ENCODE measurements around the gene FILIP1L.
A peak's percentile ranks its signal among the peaks of the same experiment; 100 is the strongest.

Gene FILIP1L

DNA sequence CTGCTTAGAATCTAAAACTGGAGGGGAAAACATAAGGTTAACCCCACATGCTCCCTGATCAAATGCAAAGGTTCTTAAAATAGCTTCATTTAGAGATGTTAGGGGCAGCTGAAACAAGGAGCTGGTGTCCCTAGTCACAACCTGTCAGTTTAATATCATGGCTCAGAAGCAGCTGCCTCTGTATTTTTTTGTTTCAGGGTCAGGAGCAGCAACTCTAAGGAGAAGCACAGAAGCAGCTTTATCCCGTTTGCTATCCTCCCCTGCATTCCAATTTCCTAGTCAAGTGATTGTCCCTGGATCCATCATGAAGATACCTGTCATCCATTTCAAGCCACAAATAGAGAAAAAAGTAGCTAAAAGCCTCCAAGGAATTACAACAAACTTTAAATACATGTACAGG is 4.1 kb downstream of the FILIP1L start:
- TF ChIP-seq, protein P1, sequence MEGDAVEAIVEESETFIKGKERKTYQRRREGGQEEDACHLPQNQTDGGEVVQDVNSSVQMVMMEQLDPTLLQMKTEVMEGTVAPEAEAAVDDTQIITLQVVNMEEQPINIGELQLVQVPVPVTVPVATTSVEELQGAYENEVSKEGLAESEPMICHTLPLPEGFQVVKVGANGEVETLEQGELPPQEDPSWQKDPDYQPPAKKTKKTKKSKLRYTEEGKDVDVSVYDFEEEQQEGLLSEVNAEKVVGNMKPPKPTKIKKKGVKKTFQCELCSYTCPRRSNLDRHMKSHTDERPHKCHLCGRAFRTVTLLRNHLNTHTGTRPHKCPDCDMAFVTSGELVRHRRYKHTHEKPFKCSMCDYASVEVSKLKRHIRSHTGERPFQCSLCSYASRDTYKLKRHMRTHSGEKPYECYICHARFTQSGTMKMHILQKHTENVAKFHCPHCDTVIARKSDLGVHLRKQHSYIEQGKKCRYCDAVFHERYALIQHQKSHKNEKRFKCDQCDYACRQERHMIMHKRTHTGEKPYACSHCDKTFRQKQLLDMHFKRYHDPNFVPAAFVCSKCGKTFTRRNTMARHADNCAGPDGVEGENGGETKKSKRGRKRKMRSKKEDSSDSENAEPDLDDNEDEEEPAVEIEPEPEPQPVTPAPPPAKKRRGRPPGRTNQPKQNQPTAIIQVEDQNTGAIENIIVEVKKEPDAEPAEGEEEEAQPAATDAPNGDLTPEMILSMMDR (IDR thresholded peaks at IDR 0.05; ENCODE audit: borderline replicate concordance, control extremely low read depth, extremely low read depth, insufficient read depth, missing control alignments), result no peak
- DNase-seq (ENCODE audit: low spot score), result no peak
- in situ Hi-C loops (cut with MboI; ENCODE audit: low sequenced_read_pairs, unreplicated experiment), result no loop called here

DNA sequence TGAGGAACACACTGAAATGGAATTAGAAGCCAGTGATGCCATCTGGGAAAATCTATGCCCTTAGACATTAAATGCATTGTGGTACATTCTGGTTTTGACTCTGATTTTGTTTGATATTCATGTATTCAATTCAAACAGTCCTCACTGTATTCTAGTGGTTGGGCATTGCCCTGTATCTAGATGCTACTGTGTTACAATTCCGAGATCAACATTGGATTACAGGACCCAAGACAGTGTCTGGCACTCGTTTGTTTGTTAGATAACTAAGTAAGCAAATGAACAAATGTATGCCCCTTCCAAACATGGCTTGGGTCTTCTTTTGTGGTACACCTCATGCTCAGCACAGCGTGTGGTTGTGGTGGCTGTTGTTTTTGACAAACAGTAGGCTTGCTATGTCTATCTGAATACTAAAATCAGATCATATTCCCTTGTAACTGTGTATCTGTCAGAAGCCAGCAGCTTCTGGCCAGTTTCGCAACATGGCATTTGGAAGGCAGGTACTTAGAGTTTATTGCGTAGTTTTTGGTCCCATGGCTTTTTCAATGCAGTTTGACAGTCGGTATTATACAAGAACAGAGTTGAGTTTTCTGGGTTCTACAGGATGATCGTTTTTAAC is 5.7 kb downstream of the FILIP1L start:
- in situ Hi-C loops (cut with MboI; ENCODE audit: low sequenced_read_pairs, unreplicated experiment), result no loop called here
- TF ChIP-seq, protein P1 (IDR thresholded peaks at IDR 0.05; ENCODE audit: borderline replicate concordance, control extremely low read depth, extremely low read depth, insufficient read depth, missing control alignments), result no peak
- DNase-seq (ENCODE audit: low spot score), result no peak

DNA sequence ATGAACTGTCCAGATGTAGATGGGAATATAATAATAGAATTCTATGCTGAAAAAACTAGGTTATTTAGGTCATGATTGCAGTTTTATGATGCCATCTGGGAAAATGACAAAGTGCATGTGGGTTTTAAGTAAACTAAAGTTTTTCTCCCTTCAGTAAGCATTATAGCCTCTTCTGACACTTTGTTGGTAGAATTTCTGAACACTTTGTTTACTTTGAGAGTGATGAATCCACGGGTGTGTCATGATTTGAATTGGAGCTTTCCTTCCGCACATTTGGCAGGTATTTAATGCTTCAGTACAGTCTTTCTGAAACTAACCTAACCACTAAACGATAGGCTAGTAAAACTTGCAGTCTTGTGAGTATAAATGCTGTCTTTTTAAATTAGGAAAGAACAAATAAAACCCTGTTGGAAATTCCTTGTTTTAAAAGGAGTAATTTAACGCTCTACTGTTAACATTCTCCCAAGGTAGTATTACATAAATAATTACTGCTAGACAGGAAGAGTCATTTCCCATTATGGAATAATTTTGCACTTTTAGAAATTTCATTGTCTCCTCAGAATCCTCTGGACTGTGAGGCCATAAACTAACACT is 7.0 kb downstream of the FILIP1L start:
- in situ Hi-C loops (cut with MboI; ENCODE audit: low sequenced_read_pairs, unreplicated experiment), result no loop called here
- TF ChIP-seq, protein P1 (IDR thresholded peaks at IDR 0.05; ENCODE audit: borderline replicate concordance, control extremely low read depth, extremely low read depth, insufficient read depth, missing control alignments), result no peak
- no peak for DNase-seq (ENCODE audit: low spot score)

DNA sequence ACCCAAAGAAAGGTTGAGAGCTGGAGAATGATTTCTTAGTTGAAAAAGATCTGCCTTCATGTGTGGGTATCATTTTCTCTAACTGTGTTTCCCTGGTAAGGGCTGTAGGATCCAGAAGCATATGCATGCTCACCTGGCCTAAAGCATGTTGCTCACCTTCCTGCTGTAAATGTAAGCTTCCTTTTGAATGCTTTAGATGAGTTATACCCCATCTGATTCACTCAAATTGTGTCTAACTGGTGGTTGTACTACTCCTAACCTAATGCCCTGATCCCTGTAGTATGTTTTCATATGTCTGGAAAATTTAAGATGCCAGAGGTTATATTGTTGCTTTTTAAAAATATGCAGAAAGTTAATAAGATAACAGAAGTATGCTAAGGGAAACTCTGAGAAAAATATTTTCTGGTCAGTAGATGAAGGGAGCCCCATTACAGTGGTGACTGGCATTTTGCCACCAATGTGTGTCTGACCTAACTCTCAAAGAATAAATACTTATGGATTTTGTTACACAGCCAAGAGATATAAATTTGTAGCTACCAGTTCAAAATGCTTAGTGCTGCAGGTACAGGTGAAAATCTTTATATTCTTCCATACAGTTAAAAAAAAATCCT is 7.7 kb downstream of the FILIP1L start:
- in situ Hi-C loops (cut with MboI; ENCODE audit: low sequenced_read_pairs, unreplicated experiment), result no loop called here
- no peak for DNase-seq (ENCODE audit: low spot score)
- TF ChIP-seq, protein P1 (IDR thresholded peaks at IDR 0.05; ENCODE audit: borderline replicate concordance, control extremely low read depth, extremely low read depth, insufficient read depth, missing control alignments), result no peak

DNA sequence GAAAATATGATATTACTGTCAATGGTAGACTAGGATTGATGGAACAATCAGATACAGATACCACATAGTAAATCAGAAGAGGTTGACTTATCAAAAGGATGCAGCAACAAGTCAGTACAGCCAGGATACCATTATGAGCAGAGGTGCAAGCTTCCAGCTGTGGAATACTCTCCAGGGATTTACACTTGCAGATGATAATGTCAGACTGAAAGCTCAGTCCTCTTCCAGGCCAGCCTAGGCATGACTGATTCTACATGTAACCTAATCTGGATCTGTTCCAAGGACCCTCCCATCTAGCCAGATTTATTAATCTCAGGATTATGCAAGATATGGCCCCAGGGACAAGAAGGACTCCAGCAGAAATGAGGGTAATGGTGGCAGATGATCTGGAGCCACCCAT is 8.2 kb downstream of the FILIP1L start:
- TF ChIP-seq, protein P1 (IDR thresholded peaks at IDR 0.05; ENCODE audit: borderline replicate concordance, control extremely low read depth, extremely low read depth, insufficient read depth, missing control alignments), result no peak
- in situ Hi-C loops (cut with MboI; ENCODE audit: low sequenced_read_pairs, unreplicated experiment), result no loop called here
- DNase-seq (ENCODE audit: low spot score), result no peak

DNA sequence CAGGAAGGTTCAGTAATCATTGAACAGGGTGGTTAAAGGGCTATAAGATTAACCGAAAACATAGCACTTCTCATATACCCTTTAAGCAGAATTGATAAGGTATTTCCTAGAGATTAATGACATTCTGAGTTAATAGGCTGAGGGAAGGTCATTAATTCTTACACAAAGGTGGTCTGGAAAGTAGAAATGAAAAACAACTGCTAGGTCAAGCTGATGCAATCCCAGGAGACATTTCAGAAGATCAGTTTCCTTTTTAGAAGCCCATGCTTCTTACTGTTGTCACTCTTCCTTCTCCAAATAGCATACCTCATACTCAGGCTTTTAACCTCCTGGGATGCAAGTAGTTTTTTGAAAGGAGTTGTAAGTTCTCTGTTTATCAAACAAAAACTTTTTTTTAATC is 8.8 kb downstream of the FILIP1L start:
- in situ Hi-C loops (cut with MboI; ENCODE audit: low sequenced_read_pairs, unreplicated experiment), result no loop called here
- TF ChIP-seq, protein P1 (IDR thresholded peaks at IDR 0.05; ENCODE audit: borderline replicate concordance, control extremely low read depth, extremely low read depth, insufficient read depth, missing control alignments), result no peak
- peak; percentile 8 for DNase-seq (ENCODE audit: low spot score)
